SK-N-DZ (cell line): ENCODE data around the gene CCDC117.
"Not testable (repeated sequence)": the region's sequence is repeated elsewhere in the genome, so short reads cannot be mapped to it uniquely, and the experiment has no call there.

ENCODE experiments used
- DNase-seq: peaks from one replicate; pipeline ENCODE4 v3.0.0-alpha.2; 2015; ENCODE audit warnings: low spot score

Gene CCDC117

GRCh38 chr22:28801845-28802594, 29.5 kb downstream of the CCDC117 start:
- no peak for DNase-seq

- no peak for DNase-seq
Measured at GRCh38 chr22:28802595-28803123, 30.2 kb downstream of the CCDC117 start.

- DNase-seq: not testable (repeated sequence)
Measured at GRCh38 chr22:28805426-28805825, 32.9 kb downstream of the CCDC117 start.

GRCh38 chr22:28808716-28809355, 36.3 kb downstream of the CCDC117 start:
- no peak for DNase-seq

- no peak for DNase-seq
Measured at GRCh38 chr22:28810821-28811491, 38.5 kb downstream of the CCDC117 start.

GRCh38 chr22:28812516-28812915, 40.0 kb downstream of the CCDC117 start:
- DNase-seq: no peak

GRCh38 chr22:28813772-28814518, 41.5 kb downstream of the CCDC117 start:
- no peak for DNase-seq

GRCh38 chr22:28815111-28815510, 42.6 kb downstream of the CCDC117 start:
- no peak for DNase-seq

- no peak for DNase-seq
Measured at GRCh38 chr22:28815729-28816128, 43.2 kb downstream of the CCDC117 start.

- no peak for DNase-seq
Measured at GRCh38 chr22:28817064-28817463, 44.6 kb downstream of the CCDC117 start.

GRCh38 chr22:28817919-28818859, 45.7 kb downstream of the CCDC117 start:
- DNase-seq: peak; percentile 67

- no peak for DNase-seq
Measured at GRCh38 chr22:28819253-28820096, 47.0 kb downstream of the CCDC117 start.

- DNase-seq: no peak
Measured at GRCh38 chr22:28820885-28821284, 48.4 kb downstream of the CCDC117 start.

GRCh38 chr22:28821452-28821851, 49.0 kb downstream of the CCDC117 start:
- DNase-seq: no peak

- DNase-seq: peak; percentile 70
Measured at GRCh38 chr22:28822930-28823551, 50.5 kb downstream of the CCDC117 start.

GRCh38 chr22:28824455-28824854, 52.0 kb downstream of the CCDC117 start:
- not testable (repeated sequence) for DNase-seq

GRCh38 chr22:28826430-28826829, 53.9 kb downstream of the CCDC117 start:
- not testable (repeated sequence) for DNase-seq

- no peak for DNase-seq
Measured at GRCh38 chr22:28826921-28827320, 54.4 kb downstream of the CCDC117 start.
